ENCODE results near the gene TPH2.

Gene TPH2

GRCh38 chr12:72011374-72011773 lies 72.7 kb downstream of the TPH2 start:
- no peaks in the 10 kb centered on the region for H3K36me3 ChIP-seq (ENCODE audit: control insufficient read depth, insufficient read depth, low read length)
- H3K4me1 ChIP-seq (ENCODE audit: control insufficient read depth, insufficient read depth, low read length): peaks cover 2% of the 10 kb centered on the region

GRCh38 chr12:72012874-72013273 lies 74.2 kb downstream of the TPH2 start:
- Histone ChIP-seq H3K9ac (ENCODE audit: low read depth, low read length) (no peak overlapping the region), H3K27me3 (ENCODE audit: control insufficient read depth, insufficient read depth, low read length) (no peaks in the 10 kb centered on the region), H3K9me3 (ENCODE audit: control insufficient read depth, insufficient read depth, low read length) (no peaks in the 10 kb centered on the region), H3K4me3 (ENCODE audit: low read depth, low read length) (no peak overlapping the region), H3K36me3 (ENCODE audit: control insufficient read depth, insufficient read depth, low read length) (no peaks in the 10 kb centered on the region), H3K4me1 (ENCODE audit: control insufficient read depth, insufficient read depth, low read length) (no peaks in the 10 kb centered on the region)

More at GRCh38 chr12:72011374-72011773, 72.7 kb downstream of the TPH2 start:
- Histone ChIP-seq H3K9ac (ENCODE audit: low read depth, low read length) (no peak overlapping the region), H3K27me3 (ENCODE audit: control insufficient read depth, insufficient read depth, low read length) (no peaks in the 10 kb centered on the region), H3K4me3 (ENCODE audit: low read depth, low read length) (no peak overlapping the region), H3K9me3 (ENCODE audit: control insufficient read depth, insufficient read depth, low read length) (no peaks in the 10 kb centered on the region)

- H3K9me3 ChIP-seq (ENCODE audit: control insufficient read depth, insufficient read depth, low read length): no peaks in the 10 kb centered on the region
- no peak overlapping the region for H3K4me3 ChIP-seq (ENCODE audit: low read depth, low read length)
- no peaks in the 10 kb centered on the region for H3K36me3 ChIP-seq (ENCODE audit: control insufficient read depth, insufficient read depth, low read length)
- H3K27me3 ChIP-seq (ENCODE audit: control insufficient read depth, insufficient read depth, low read length): no peaks in the 10 kb centered on the region
- no peak overlapping the region for H3K9ac ChIP-seq (ENCODE audit: low read depth, low read length)
- no peaks in the 10 kb centered on the region for H3K4me1 ChIP-seq (ENCODE audit: control insufficient read depth, insufficient read depth, low read length)
These were observed 77.2 kb downstream of the TPH2 start for GRCh38 chr12:72015895-72016294.

- Histone ChIP-seq H3K4me3 (ENCODE audit: low read depth, low read length) (no peak overlapping the region), H3K9ac (ENCODE audit: low read depth, low read length) (no peak overlapping the region), H3K27me3 (ENCODE audit: control insufficient read depth, insufficient read depth, low read length) (no peaks in the 10 kb centered on the region), H3K4me1 (ENCODE audit: control insufficient read depth, insufficient read depth, low read length) (no peaks in the 10 kb centered on the region), H3K9me3 (ENCODE audit: control insufficient read depth, insufficient read depth, low read length) (no peaks in the 10 kb centered on the region), H3K36me3 (ENCODE audit: control insufficient read depth, insufficient read depth, low read length) (no peaks in the 10 kb centered on the region)
These were observed 78.5 kb downstream of the TPH2 start for GRCh38 chr12:72017054-72017651.

- no peaks in the 10 kb centered on the region for H3K27me3 ChIP-seq (ENCODE audit: control insufficient read depth, insufficient read depth, low read length)
- H3K4me1 ChIP-seq (ENCODE audit: control insufficient read depth, insufficient read depth, low read length): no peaks in the 10 kb centered on the region
- no peaks in the 10 kb centered on the region for H3K9me3 ChIP-seq (ENCODE audit: control insufficient read depth, insufficient read depth, low read length)
- no peak overlapping the region for H3K4me3 ChIP-seq (ENCODE audit: low read depth, low read length)
- no peaks in the 10 kb centered on the region for H3K36me3 ChIP-seq (ENCODE audit: control insufficient read depth, insufficient read depth, low read length)
- no peak overlapping the region for H3K9ac ChIP-seq (ENCODE audit: low read depth, low read length)
These were observed 79.4 kb downstream of the TPH2 start for GRCh38 chr12:72018036-72018435.

GRCh38 chr12:72024613-72025012 lies 86.0 kb downstream of the TPH2 start:
- no peaks in the 10 kb centered on the region for H3K27me3 ChIP-seq (ENCODE audit: control insufficient read depth, insufficient read depth, low read length)
- no peaks in the 10 kb centered on the region for H3K4me1 ChIP-seq (ENCODE audit: control insufficient read depth, insufficient read depth, low read length)
- H3K36me3 ChIP-seq (ENCODE audit: control insufficient read depth, insufficient read depth, low read length): no peaks in the 10 kb centered on the region
- H3K9ac ChIP-seq (ENCODE audit: low read depth, low read length): no peak overlapping the region
- H3K9me3 ChIP-seq (ENCODE audit: control insufficient read depth, insufficient read depth, low read length): no peaks in the 10 kb centered on the region
- H3K4me3 ChIP-seq (ENCODE audit: low read depth, low read length): no peak overlapping the region

GRCh38 chr12:72025524-72025923 lies 86.9 kb downstream of the TPH2 start:
- H3K9ac ChIP-seq (ENCODE audit: low read depth, low read length): no peak overlapping the region
- H3K4me3 ChIP-seq (ENCODE audit: low read depth, low read length): no peak overlapping the region
- H3K9me3 ChIP-seq (ENCODE audit: control insufficient read depth, insufficient read depth, low read length): no peaks in the 10 kb centered on the region
- H3K4me1 ChIP-seq (ENCODE audit: control insufficient read depth, insufficient read depth, low read length): no peaks in the 10 kb centered on the region
- H3K36me3 ChIP-seq (ENCODE audit: control insufficient read depth, insufficient read depth, low read length): no peaks in the 10 kb centered on the region
- H3K27me3 ChIP-seq (ENCODE audit: control insufficient read depth, insufficient read depth, low read length): no peaks in the 10 kb centered on the region

GRCh38 chr12:72028966-72029365 lies 90.3 kb downstream of the TPH2 start:
- Histone ChIP-seq H3K4me1 (ENCODE audit: control insufficient read depth, insufficient read depth, low read length) (no peaks in the 10 kb centered on the region), H3K9me3 (ENCODE audit: control insufficient read depth, insufficient read depth, low read length) (no peaks in the 10 kb centered on the region), H3K9ac (ENCODE audit: low read depth, low read length) (no peak overlapping the region), H3K4me3 (ENCODE audit: low read depth, low read length) (no peak overlapping the region), H3K36me3 (ENCODE audit: control insufficient read depth, insufficient read depth, low read length) (no peaks in the 10 kb centered on the region), H3K27me3 (ENCODE audit: control insufficient read depth, insufficient read depth, low read length) (no peaks in the 10 kb centered on the region)

- Histone ChIP-seq H3K9me3 (ENCODE audit: control insufficient read depth, insufficient read depth, low read length) (no peaks in the 10 kb centered on the region), H3K36me3 (ENCODE audit: control insufficient read depth, insufficient read depth, low read length) (no peaks in the 10 kb centered on the region), H3K9ac (ENCODE audit: low read depth, low read length) (no peak overlapping the region), H3K4me3 (ENCODE audit: low read depth, low read length) (no peak overlapping the region), H3K27me3 (ENCODE audit: control insufficient read depth, insufficient read depth, low read length) (no peaks in the 10 kb centered on the region), H3K4me1 (ENCODE audit: control insufficient read depth, insufficient read depth, low read length) (no peaks in the 10 kb centered on the region)
These were observed 91.6 kb downstream of the TPH2 start for GRCh38 chr12:72030277-72030676.

GRCh38 chr12:72031066-72031465 lies 92.4 kb downstream of the TPH2 start:
- Histone ChIP-seq H3K9me3 (ENCODE audit: control insufficient read depth, insufficient read depth, low read length) (no peaks in the 10 kb centered on the region), H3K9ac (ENCODE audit: low read depth, low read length) (no peak overlapping the region), H3K4me1 (ENCODE audit: control insufficient read depth, insufficient read depth, low read length) (no peaks in the 10 kb centered on the region)

GRCh38 chr12:72033991-72034390 lies 95.3 kb downstream of the TPH2 start:
- no peak overlapping the region for H3K9ac ChIP-seq (ENCODE audit: low read depth, low read length)
- H3K36me3 ChIP-seq (ENCODE audit: control insufficient read depth, insufficient read depth, low read length): no peaks in the 10 kb centered on the region
- no peaks in the 10 kb centered on the region for H3K9me3 ChIP-seq (ENCODE audit: control insufficient read depth, insufficient read depth, low read length)
- H3K27me3 ChIP-seq (ENCODE audit: control insufficient read depth, insufficient read depth, low read length): no peaks in the 10 kb centered on the region
- H3K4me1 ChIP-seq (ENCODE audit: control insufficient read depth, insufficient read depth, low read length): no peaks in the 10 kb centered on the region
- H3K4me3 ChIP-seq (ENCODE audit: low read depth, low read length): no peak overlapping the region

More at GRCh38 chr12:72031066-72031465, 92.4 kb downstream of the TPH2 start:
- no peaks in the 10 kb centered on the region for H3K36me3 ChIP-seq (ENCODE audit: control insufficient read depth, insufficient read depth, low read length)
- no peak overlapping the region for H3K4me3 ChIP-seq (ENCODE audit: low read depth, low read length)
- H3K27me3 ChIP-seq (ENCODE audit: control insufficient read depth, insufficient read depth, low read length): no peaks in the 10 kb centered on the region

- no peaks in the 10 kb centered on the region for H3K4me1 ChIP-seq (ENCODE audit: control insufficient read depth, insufficient read depth, low read length)
- no peaks in the 10 kb centered on the region for H3K9me3 ChIP-seq (ENCODE audit: control insufficient read depth, insufficient read depth, low read length)
- H3K4me3 ChIP-seq (ENCODE audit: low read depth, low read length): no peak overlapping the region
- H3K27me3 ChIP-seq (ENCODE audit: control insufficient read depth, insufficient read depth, low read length): no peaks in the 10 kb centered on the region
- H3K9ac ChIP-seq (ENCODE audit: low read depth, low read length): no peak overlapping the region
- no peaks in the 10 kb centered on the region for H3K36me3 ChIP-seq (ENCODE audit: control insufficient read depth, insufficient read depth, low read length)
These were observed 97.0 kb downstream of the TPH2 start for GRCh38 chr12:72035625-72036024.

All from iPS-15b (cell line).